Neural cell (in vitro differentiated cells): ENCODE results near the gene CACNA1E. TPM values are rescaled to one million over a fixed set of nuclear protein-coding genes. Genes with fewer than 3 reads are reported as not detected.

Experiments
- H2AFZ ChIP-seq: fragments of 200-600, 300-800 bp; sonication (generic), shearing (Covaris generic); 2 replicates; pipeline ENCODE4 v1.6.0; 2014; ENCODE audit warnings: low read depth, mild to moderate bottlenecking, antibody characterized with exemption, low read length, moderate library complexity
- H3F3A ChIP-seq: fragments of 200-600 bp; shearing (Covaris generic); 2 replicates; pipeline ENCODE4 v1.6.1; 2016; ENCODE audit warnings: mild to moderate bottlenecking, moderate library complexity, mixed read lengths, antibody characterized with exemption, low read length; ENCODE audit not compliant: insufficient read depth, poor library complexity, severe bottlenecking
- H3K27ac ChIP-seq: fragments of 200-600, 300-800 bp; sonication (generic), shearing (Covaris generic); 2 replicates; pipeline ENCODE4 v1.5.1; 2014; ENCODE audit warnings: mild to moderate bottlenecking, low read length, moderate library complexity
- H3K27me3 ChIP-seq: fragments of 300-800, 200-600 bp; sonication (generic), shearing (Covaris generic); 2 replicates; pipeline ENCODE4 v1.6.0; 2014; ENCODE audit warnings: mild to moderate bottlenecking, low read depth, low read length, moderate library complexity; ENCODE audit not compliant: insufficient read depth
- H3K36me3 ChIP-seq: fragments of 300-800, 200-600 bp; sonication (generic), shearing (Covaris generic); 2 replicates; pipeline ENCODE4 v1.5.1; 2014; ENCODE audit warnings: mild to moderate bottlenecking, antibody characterized with exemption, low read length, moderate library complexity; ENCODE audit not compliant: insufficient read depth
- H3K4me2 ChIP-seq: fragments of 300-800, 200-600 bp; sonication (generic), shearing (Covaris generic); 2 replicates; pipeline ENCODE4 v1.6.0; 2014; ENCODE audit warnings: mild to moderate bottlenecking, low read length
- H3K4me3 ChIP-seq: fragments of 300-800, 200-600 bp; sonication (generic), shearing (Covaris generic); 2 replicates; pipeline ENCODE4 v1.5.1; 2014; ENCODE audit warnings: mild to moderate bottlenecking, low read length, moderate library complexity
- H3K79me2 ChIP-seq: fragments of 200-600 bp; shearing (Covaris generic); replicated peaks from 2 replicates; pipeline ENCODE4 v1.6.0; 2014; ENCODE audit warnings: mild to moderate bottlenecking, low read length, moderate library complexity; ENCODE audit not compliant: insufficient read depth
- H3K9ac ChIP-seq: fragments of 300-800, 200-600 bp; sonication (generic), shearing (Covaris generic); 2 replicates; pipeline ENCODE4 v1.6.1; 2016; ENCODE audit warnings: mild to moderate bottlenecking, low read length, mixed read lengths
- H3K9me2 ChIP-seq: fragments of 200-600 bp; shearing (Covaris generic); 2 replicates; pipeline ENCODE4 v1.6.1; 2016; ENCODE audit warnings: mild to moderate bottlenecking, low read length, mixed read lengths; ENCODE audit not compliant: insufficient read depth
- H3K9me3 ChIP-seq: fragments of 200-600, 300-800 bp; sonication (generic), shearing (Covaris generic); 2 replicates; pipeline ENCODE4 v1.6.1; 2016; ENCODE audit warnings: mild to moderate bottlenecking, mixed run types, low read length, moderate library complexity, mixed read lengths
- H4K20me1 ChIP-seq: fragments of 200-600 bp; shearing (Covaris generic); 2 replicates; pipeline ENCODE4 v1.6.1; 2016; ENCODE audit warnings: mild to moderate bottlenecking, mixed run types; ENCODE audit not compliant: insufficient read depth
- CTCF ChIP-seq: fragments of 450-650 bp; IDR thresholded peaks from 2 replicates; pipeline ENCODE4 v1.5.1; 2014; ENCODE audit warnings: antibody characterized with exemption, mild to moderate bottlenecking, moderate library complexity; ENCODE audit not compliant: poor library complexity, severe bottlenecking
- EP300 ChIP-seq: fragments of 450-650 bp; conservative IDR thresholded peaks from 2 replicates; pipeline ENCODE4 v1.6.1; 2014; ENCODE audit warnings: antibody characterized with exemption, mild to moderate bottlenecking, moderate library complexity; ENCODE audit not compliant: poor library complexity, severe bottlenecking
- EZH2 ChIP-seq: fragments of 200-600, 300-800 bp; shearing (Covaris generic), sonication (generic); IDR thresholded peaks from 2 replicates; pipeline ENCODE4 v1.6.1; 2014; ENCODE audit warnings: antibody characterized with exemption, low read length, borderline replicate concordance, mild to moderate bottlenecking; ENCODE audit not compliant: insufficient read depth, poor library complexity, severe bottlenecking
- MXI1 ChIP-seq: fragments of 450-650 bp; conservative IDR thresholded peaks from 2 replicates; pipeline ENCODE4 v1.6.1; 2014; ENCODE audit warnings: antibody characterized with exemption, mild to moderate bottlenecking; ENCODE audit not compliant: poor library complexity, severe bottlenecking
- POLR2AphosphoS5 ChIP-seq: IDR thresholded peaks from 2 replicates; pipeline ENCODE4 v1.6.1; 2012
- RAD21 ChIP-seq: fragments of 450-650 bp; conservative IDR thresholded peaks from 2 replicates; pipeline ENCODE4 v1.6.1; 2014; ENCODE audit warnings: antibody characterized with exemption, mild to moderate bottlenecking, moderate library complexity
- REST ChIP-seq: IDR thresholded peaks from 2 replicates; pipeline ENCODE4 v1.6.1; 2012; ENCODE audit warnings: borderline replicate concordance
- SMC3 ChIP-seq: fragments of 450-650 bp; conservative IDR thresholded peaks from 2 replicates; pipeline ENCODE4 v1.6.1; 2014; ENCODE audit warnings: antibody characterized with exemption, mild to moderate bottlenecking, moderate library complexity; ENCODE audit not compliant: poor library complexity
- TAF1 ChIP-seq: IDR thresholded peaks from 2 replicates; pipeline ENCODE4 v1.6.1; 2012; ENCODE audit warnings: low read depth
- polyA plus RNA-seq: library from polyadenylated mRNA; depleted of rRNA; stranded (reverse); fragments of >200 nt; gene quantifications from 2 replicates; pipeline ENCODE4 v1.2.3, GENCODE V29; 2014

Gene CACNA1E
- polyA plus RNA-seq, 1 donor from 2014 or later, result 29.5 TPM

GRCh38 chr1:181661569-181661968 lies 178.3 kb downstream of the CACNA1E start:
- no peaks in the 10 kb centered on the region for H3K36me3 ChIP-seq
- no peak for TF ChIP-seq RAD21
- no peak for TF ChIP-seq MXI1
- no peak for TF ChIP-seq SMC3
- no peak for TF ChIP-seq TAF1
- no peak for TF ChIP-seq EP300
- TF ChIP-seq REST, result no peak
- TF ChIP-seq CTCF, result no peak
- no peak for TF ChIP-seq EZH2
- TF ChIP-seq POLR2AphosphoS5, result no peak
- no peaks in the 10 kb centered on the region for H3K79me2 ChIP-seq

GRCh38 chr1:181662606-181663005 lies 179.3 kb downstream of the CACNA1E start:
- H3F3A ChIP-seq, result peaks cover 3% of the 10 kb centered on the region
- H3K9me2 ChIP-seq, result no peaks in the 10 kb centered on the region
- H3K9ac ChIP-seq, result no peak overlapping the region
- H3K27ac ChIP-seq, result no peak overlapping the region
- H3K79me2 ChIP-seq, result no peaks in the 10 kb centered on the region
- H3K4me3 ChIP-seq, result no peak overlapping the region
- no peaks in the 10 kb centered on the region for H4K20me1 ChIP-seq
- TF ChIP-seq EP300, result no peak
- no peak for TF ChIP-seq RAD21
- no peak for TF ChIP-seq MXI1
- TF ChIP-seq TAF1, result no peak
- TF ChIP-seq POLR2AphosphoS5, result no peak
- no peak for TF ChIP-seq REST
- H3K9me3 ChIP-seq, result no peaks in the 10 kb centered on the region
- H2AFZ ChIP-seq, result no peak overlapping the region
- no peak overlapping the region for H3K4me2 ChIP-seq
- no peaks in the 10 kb centered on the region for H3K36me3 ChIP-seq
- no peaks in the 10 kb centered on the region for H3K27me3 ChIP-seq

More at GRCh38 chr1:181661569-181661968, 178.3 kb downstream of the CACNA1E start:
- Histone ChIP-seq H3K27ac (no peak overlapping the region), H4K20me1 (no peaks in the 10 kb centered on the region), H3K9me2 (no peaks in the 10 kb centered on the region), H3K4me3 (no peak overlapping the region), H3F3A (peaks cover 3% of the 10 kb centered on the region), H3K9me3 (no peaks in the 10 kb centered on the region), H3K4me2 (no peak overlapping the region), H3K9ac (no peak overlapping the region), H2AFZ (no peak overlapping the region), H3K27me3 (no peaks in the 10 kb centered on the region)
